GM10248 (cell line): ENCODE data around the gene TRAF1.

Experiments
- CTCF ChIA-PET: fragments of 300-600 bp; sonication (Branson Sonifier 250); formaldehyde crosslinking; extraction: SDS; loops from one replicate; lab custom pipeline; 2021; ENCODE audit warnings: antibody characterized with exemption; lab: Yijun Ruan, JAX
- POLR2A ChIA-PET: fragments of 350-650 bp; sonication (Branson Sonifier 250); formaldehyde crosslinking; extraction: SDS; loops from one replicate; lab custom pipeline; 2020; ENCODE audit warnings: antibody characterized with exemption; lab: Yijun Ruan, JAX
- DNase-seq: peaks from one replicate; pipeline ENCODE4 v3.0.0; 2012; ENCODE audit errors: extremely low spot score
- TF ChIP-seq, protein P1 (sequence below): IDR thresholded peaks from 2 replicates; pipeline ENCODE4 v1.5.1; 2012; ENCODE audit warnings: mild to moderate bottlenecking, low read depth; ENCODE audit errors: extremely low read depth, missing control alignments, control extremely low read depth

The TRAF1 gene

DNA sequence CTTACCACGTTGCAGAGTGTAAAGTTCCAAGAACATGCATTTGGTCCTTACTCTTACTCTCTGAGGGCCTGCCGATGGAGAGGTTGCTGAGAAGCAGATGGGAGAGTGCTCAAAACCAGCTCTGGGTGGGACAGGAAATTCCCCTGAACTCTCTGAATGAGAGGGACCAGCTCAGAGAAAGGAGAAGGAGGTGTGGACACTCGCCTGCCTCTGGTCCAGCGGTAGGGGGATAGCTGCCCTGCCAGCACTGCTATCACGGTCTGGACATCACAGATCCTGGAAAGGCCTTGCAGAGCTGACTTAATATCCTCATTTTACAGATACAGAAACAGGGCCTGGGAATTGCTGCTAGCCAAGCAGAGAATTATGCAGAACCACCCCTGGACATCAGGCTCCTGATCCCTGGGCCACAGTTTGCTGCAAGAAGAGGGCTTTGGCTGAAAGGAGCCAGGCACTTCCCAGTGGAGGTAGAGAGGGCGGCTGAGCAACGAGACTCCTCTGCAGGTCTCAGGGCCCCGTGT lies 4.9 kb downstream of the TRAF1 start:
- TF ChIP-seq, protein P1, sequence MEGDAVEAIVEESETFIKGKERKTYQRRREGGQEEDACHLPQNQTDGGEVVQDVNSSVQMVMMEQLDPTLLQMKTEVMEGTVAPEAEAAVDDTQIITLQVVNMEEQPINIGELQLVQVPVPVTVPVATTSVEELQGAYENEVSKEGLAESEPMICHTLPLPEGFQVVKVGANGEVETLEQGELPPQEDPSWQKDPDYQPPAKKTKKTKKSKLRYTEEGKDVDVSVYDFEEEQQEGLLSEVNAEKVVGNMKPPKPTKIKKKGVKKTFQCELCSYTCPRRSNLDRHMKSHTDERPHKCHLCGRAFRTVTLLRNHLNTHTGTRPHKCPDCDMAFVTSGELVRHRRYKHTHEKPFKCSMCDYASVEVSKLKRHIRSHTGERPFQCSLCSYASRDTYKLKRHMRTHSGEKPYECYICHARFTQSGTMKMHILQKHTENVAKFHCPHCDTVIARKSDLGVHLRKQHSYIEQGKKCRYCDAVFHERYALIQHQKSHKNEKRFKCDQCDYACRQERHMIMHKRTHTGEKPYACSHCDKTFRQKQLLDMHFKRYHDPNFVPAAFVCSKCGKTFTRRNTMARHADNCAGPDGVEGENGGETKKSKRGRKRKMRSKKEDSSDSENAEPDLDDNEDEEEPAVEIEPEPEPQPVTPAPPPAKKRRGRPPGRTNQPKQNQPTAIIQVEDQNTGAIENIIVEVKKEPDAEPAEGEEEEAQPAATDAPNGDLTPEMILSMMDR: no peak
- POLR2A ChIA-PET: interaction anchor here (0.8 to 0.9 kb wide), 2 partner anchors 10 to 26 kb away, joined by 3 to 6 read pairs; no protein-coding TSS in a partner anchor
- CTCF ChIA-PET: interaction anchor here (0.9 to 3.2 kb wide), 9 partner anchors 8 to 166 kb away, joined by 3 to 11 read pairs (median 5); no protein-coding TSS in a partner anchor
- no peak for DNase-seq

- ChIA-PET POLR2A (interaction anchor here (0.9 to 1.1 kb wide), 3 partner anchors 9 to 23 kb away, joined by 3 to 4 read pairs (median 3); no protein-coding TSS in a partner anchor), CTCF (interaction anchor here (1.2 to 3.2 kb wide), 5 partner anchors 10 to 165 kb away, joined by 4 to 10 read pairs (median 8); no protein-coding TSS in a partner anchor)
- DNase-seq: no peak
- TF ChIP-seq, protein P1: no peak
These were observed 5.8 kb downstream of the TRAF1 start for GRCh38 chr9:120920806-120921178.

DNA sequence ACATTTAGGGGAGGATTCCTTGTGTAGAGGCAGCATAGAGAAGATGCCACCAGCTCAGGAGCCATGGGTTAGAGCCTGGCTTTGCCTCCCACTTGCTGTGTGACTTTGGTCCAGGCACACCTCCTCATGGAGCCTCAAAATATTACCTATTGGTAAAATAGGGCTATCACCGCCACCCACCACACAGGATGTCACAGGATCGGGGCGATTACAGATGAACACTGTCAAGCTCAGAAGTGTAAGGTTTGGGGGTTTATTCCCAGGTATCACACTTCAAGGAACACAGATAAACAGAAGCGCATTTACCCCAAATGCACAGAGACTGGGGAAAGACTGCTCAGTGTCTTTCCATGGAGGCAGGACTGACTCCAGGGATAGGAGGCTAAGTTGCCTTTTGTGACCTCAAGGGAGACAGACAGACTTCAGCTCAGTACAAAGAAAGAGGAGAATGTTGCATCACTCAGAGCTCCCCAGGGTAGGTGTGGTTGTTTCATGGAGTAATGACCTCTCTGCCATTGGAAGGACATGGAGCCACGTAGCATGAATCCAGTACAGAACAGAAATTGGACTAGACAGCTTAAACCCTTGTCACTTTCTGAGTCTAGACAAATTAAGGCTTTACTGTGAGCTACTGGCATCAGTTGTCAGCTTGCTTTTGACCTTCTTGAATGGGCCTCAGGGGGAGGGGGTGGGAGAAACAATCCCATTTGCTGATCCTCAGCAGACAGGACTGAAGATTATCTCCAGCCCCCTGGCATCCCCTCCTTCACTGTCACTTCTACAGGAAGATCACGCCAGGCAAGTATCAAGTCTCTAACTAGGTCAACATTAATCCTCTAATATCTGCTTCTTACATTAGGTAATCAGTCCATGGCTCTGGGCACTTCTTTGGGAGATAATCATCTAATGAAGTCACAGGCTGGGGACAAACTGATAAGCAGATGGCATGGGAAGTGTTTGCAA lies 6.5 kb downstream of the TRAF1 start:
- TF ChIP-seq, protein P1: no peak
- ChIA-PET CTCF (interaction anchor here (0.5 to 3.2 kb wide), 6 partner anchors 9 to 164 kb away, joined by 3 to 10 read pairs (median 4); no protein-coding TSS in a partner anchor), POLR2A (interaction anchor here (0.9 to 1.1 kb wide), 2 partner anchors 15 to 23 kb away, joined by 3 to 4 read pairs; no protein-coding TSS in a partner anchor)
- no peak for DNase-seq

DNA sequence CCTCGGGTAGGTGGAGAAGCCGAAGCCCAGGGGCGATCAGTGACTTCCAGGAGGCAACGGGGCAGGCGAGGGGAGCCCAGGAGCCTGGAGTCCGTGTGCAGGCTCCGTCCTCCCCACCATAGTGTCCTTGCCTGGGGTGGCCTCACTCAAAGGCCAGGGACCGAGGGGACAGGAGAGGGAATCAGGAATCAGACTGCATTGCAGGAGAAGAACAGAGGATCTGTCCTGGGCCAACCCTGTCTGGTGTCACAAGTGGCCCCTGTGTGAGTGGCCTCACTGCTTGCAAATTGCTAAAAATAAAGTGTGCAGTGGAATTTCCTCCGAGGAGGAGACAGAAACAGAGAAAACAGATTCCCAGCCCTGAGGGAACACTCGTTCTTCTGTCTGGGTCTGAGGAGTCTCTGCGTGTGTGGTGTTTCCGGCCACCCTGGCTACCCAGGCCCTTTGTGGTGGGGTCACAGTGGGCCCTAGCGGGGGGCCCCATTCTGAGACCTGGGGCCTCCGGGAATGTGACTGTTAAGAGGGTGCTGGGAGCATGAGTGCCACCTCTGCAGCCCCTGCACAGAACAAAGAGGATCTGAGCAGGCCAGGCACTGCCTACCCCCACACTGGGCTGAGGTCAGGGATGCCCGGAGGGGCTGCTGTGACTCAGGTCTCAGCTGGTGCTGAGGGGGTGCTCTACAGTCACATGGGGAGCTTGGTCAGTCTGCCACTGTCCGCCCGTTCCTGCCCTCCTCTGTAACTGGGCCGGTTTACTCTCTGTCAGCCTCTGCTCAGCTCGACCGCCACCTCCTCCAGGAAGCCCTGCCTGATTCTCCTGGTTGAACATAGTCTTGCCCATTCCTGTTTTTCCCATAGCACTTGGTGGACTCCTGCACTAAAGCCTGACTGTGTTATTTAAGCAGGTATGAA lies 7.4 kb downstream of the TRAF1 start:
- CTCF ChIA-PET: interaction anchor here (0.5 to 3.2 kb wide), 5 partner anchors 8 to 163 kb away, joined by 3 to 10 read pairs (median 4); no protein-coding TSS in a partner anchor
- DNase-seq: no peak
- TF ChIP-seq, protein P1: no peak
- POLR2A ChIA-PET: no interaction called here

GRCh38 chr9:120917929-120918762 lies 8.4 kb downstream of the TRAF1 start:
- ChIA-PET CTCF (interaction anchor here (1.0 to 3.2 kb wide), 4 partner anchors 10 to 162 kb away, joined by 3 to 9 read pairs (median 6); no protein-coding TSS in a partner anchor), POLR2A (no interaction called here)
- TF ChIP-seq, protein P1: no peak
- DNase-seq: no peak
